Neural cell (in vitro differentiated cells): ENCODE measurements around the gene CIROP. TPM values are rescaled to one million over a fixed set of nuclear protein-coding genes. Genes with fewer than 3 reads are reported as not detected.

ENCODE experiments used
- H2AFZ ChIP-seq: fragments of 200-600, 300-800 bp; sonication (generic), shearing (Covaris generic); 2 replicates; pipeline ENCODE4 v1.6.0; 2014; ENCODE audit warnings: low read depth, mild to moderate bottlenecking, antibody characterized with exemption, low read length, moderate library complexity
- H3F3A ChIP-seq: fragments of 200-600 bp; shearing (Covaris generic); 2 replicates; pipeline ENCODE4 v1.6.1; 2016; ENCODE audit warnings: mild to moderate bottlenecking, moderate library complexity, mixed read lengths, antibody characterized with exemption, low read length; ENCODE audit not compliant: insufficient read depth, poor library complexity, severe bottlenecking
- H3K27ac ChIP-seq: fragments of 200-600, 300-800 bp; sonication (generic), shearing (Covaris generic); 2 replicates; pipeline ENCODE4 v1.5.1; 2014; ENCODE audit warnings: mild to moderate bottlenecking, low read length, moderate library complexity
- H3K27me3 ChIP-seq: fragments of 300-800, 200-600 bp; sonication (generic), shearing (Covaris generic); 2 replicates; pipeline ENCODE4 v1.6.0; 2014; ENCODE audit warnings: mild to moderate bottlenecking, low read depth, low read length, moderate library complexity; ENCODE audit not compliant: insufficient read depth
- H3K36me3 ChIP-seq: fragments of 300-800, 200-600 bp; sonication (generic), shearing (Covaris generic); 2 replicates; pipeline ENCODE4 v1.5.1; 2014; ENCODE audit warnings: mild to moderate bottlenecking, antibody characterized with exemption, low read length, moderate library complexity; ENCODE audit not compliant: insufficient read depth
- H3K4me2 ChIP-seq: fragments of 300-800, 200-600 bp; sonication (generic), shearing (Covaris generic); 2 replicates; pipeline ENCODE4 v1.6.0; 2014; ENCODE audit warnings: mild to moderate bottlenecking, low read length
- H3K4me3 ChIP-seq: fragments of 300-800, 200-600 bp; sonication (generic), shearing (Covaris generic); 2 replicates; pipeline ENCODE4 v1.5.1; 2014; ENCODE audit warnings: mild to moderate bottlenecking, low read length, moderate library complexity
- H3K79me2 ChIP-seq: fragments of 200-600 bp; shearing (Covaris generic); replicated peaks from 2 replicates; pipeline ENCODE4 v1.6.0; 2014; ENCODE audit warnings: mild to moderate bottlenecking, low read length, moderate library complexity; ENCODE audit not compliant: insufficient read depth
- H3K9ac ChIP-seq: fragments of 300-800, 200-600 bp; sonication (generic), shearing (Covaris generic); 2 replicates; pipeline ENCODE4 v1.6.1; 2016; ENCODE audit warnings: mild to moderate bottlenecking, low read length, mixed read lengths
- H3K9me2 ChIP-seq: fragments of 200-600 bp; shearing (Covaris generic); 2 replicates; pipeline ENCODE4 v1.6.1; 2016; ENCODE audit warnings: mild to moderate bottlenecking, low read length, mixed read lengths; ENCODE audit not compliant: insufficient read depth
- H3K9me3 ChIP-seq: fragments of 200-600, 300-800 bp; sonication (generic), shearing (Covaris generic); 2 replicates; pipeline ENCODE4 v1.6.1; 2016; ENCODE audit warnings: mild to moderate bottlenecking, mixed run types, low read length, moderate library complexity, mixed read lengths
- H4K20me1 ChIP-seq: fragments of 200-600 bp; shearing (Covaris generic); 2 replicates; pipeline ENCODE4 v1.6.1; 2016; ENCODE audit warnings: mild to moderate bottlenecking, mixed run types; ENCODE audit not compliant: insufficient read depth
- CTCF ChIP-seq: fragments of 450-650 bp; IDR thresholded peaks from 2 replicates; pipeline ENCODE4 v1.5.1; 2014; ENCODE audit warnings: antibody characterized with exemption, mild to moderate bottlenecking, moderate library complexity; ENCODE audit not compliant: poor library complexity, severe bottlenecking
- EP300 ChIP-seq: fragments of 450-650 bp; conservative IDR thresholded peaks from 2 replicates; pipeline ENCODE4 v1.6.1; 2014; ENCODE audit warnings: antibody characterized with exemption, mild to moderate bottlenecking, moderate library complexity; ENCODE audit not compliant: poor library complexity, severe bottlenecking
- EZH2 ChIP-seq: fragments of 200-600, 300-800 bp; shearing (Covaris generic), sonication (generic); IDR thresholded peaks from 2 replicates; pipeline ENCODE4 v1.6.1; 2014; ENCODE audit warnings: antibody characterized with exemption, low read length, borderline replicate concordance, mild to moderate bottlenecking; ENCODE audit not compliant: insufficient read depth, poor library complexity, severe bottlenecking
- MXI1 ChIP-seq: fragments of 450-650 bp; conservative IDR thresholded peaks from 2 replicates; pipeline ENCODE4 v1.6.1; 2014; ENCODE audit warnings: antibody characterized with exemption, mild to moderate bottlenecking; ENCODE audit not compliant: poor library complexity, severe bottlenecking
- POLR2AphosphoS5 ChIP-seq: IDR thresholded peaks from 2 replicates; pipeline ENCODE4 v1.6.1; 2012
- RAD21 ChIP-seq: fragments of 450-650 bp; conservative IDR thresholded peaks from 2 replicates; pipeline ENCODE4 v1.6.1; 2014; ENCODE audit warnings: antibody characterized with exemption, mild to moderate bottlenecking, moderate library complexity
- SMC3 ChIP-seq: fragments of 450-650 bp; conservative IDR thresholded peaks from 2 replicates; pipeline ENCODE4 v1.6.1; 2014; ENCODE audit warnings: antibody characterized with exemption, mild to moderate bottlenecking, moderate library complexity; ENCODE audit not compliant: poor library complexity
- TAF1 ChIP-seq: IDR thresholded peaks from 2 replicates; pipeline ENCODE4 v1.6.1; 2012; ENCODE audit warnings: low read depth
- polyA plus RNA-seq: library from polyadenylated mRNA; depleted of rRNA; stranded (reverse); fragments of >200 nt; gene quantifications from 2 replicates; pipeline ENCODE4 v1.2.3, GENCODE V29; 2014
- TF ChIP-seq, protein P1 (sequence below): IDR thresholded peaks from 2 replicates; pipeline ENCODE4 v1.6.1; 2012; ENCODE audit warnings: borderline replicate concordance

Gene CIROP
- polyA plus RNA-seq, 1 donor from 2014 or later, result not detected

GRCh38 chr14:23106747-23107045 lies 1.9 kb upstream of the CIROP start:
- no peaks in the 10 kb centered on the region for H3F3A ChIP-seq
- H3K27ac ChIP-seq, result no peak overlapping the region
- no peaks in the 10 kb centered on the region for H3K27me3 ChIP-seq
- no peak overlapping the region for H3K4me3 ChIP-seq
- H3K36me3 ChIP-seq, result no peaks in the 10 kb centered on the region
- H3K9ac ChIP-seq, result no peak overlapping the region
- H3K79me2 ChIP-seq, result no peaks in the 10 kb centered on the region
- no peaks in the 10 kb centered on the region for H3K9me3 ChIP-seq
- H3K4me2 ChIP-seq, result no peak overlapping the region
- H2AFZ ChIP-seq, result no peak overlapping the region
- H4K20me1 ChIP-seq, result no peaks in the 10 kb centered on the region
- H3K9me2 ChIP-seq, result no peaks in the 10 kb centered on the region
- TF ChIP-seq POLR2AphosphoS5 (no peak), TAF1 (no peak), EP300 (no peak), SMC3 (no peak), EZH2 (no peak), CTCF (no peak)

DNA sequence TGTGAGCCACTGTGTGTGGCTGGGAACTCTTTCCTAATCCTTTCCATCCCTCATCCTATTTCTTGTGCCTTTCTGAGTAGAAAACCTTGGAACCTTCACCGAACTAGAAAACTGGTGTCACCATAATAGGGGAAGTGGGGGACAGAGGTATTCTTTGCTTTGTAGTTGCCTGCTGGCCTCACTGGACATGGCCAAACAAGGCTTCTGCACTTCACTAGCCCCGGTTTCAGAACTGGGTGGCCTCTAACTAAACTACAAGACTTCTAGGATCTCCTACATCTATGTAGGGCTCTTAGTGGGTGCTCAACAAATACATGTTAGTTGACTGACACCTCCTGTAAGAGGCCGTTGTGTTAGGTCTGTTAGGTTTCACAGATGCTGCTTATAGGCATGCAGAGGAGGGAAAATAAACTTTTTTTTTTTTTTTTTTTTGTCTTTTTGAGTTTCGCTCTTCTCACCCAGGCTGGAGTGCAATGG lies 597 bp upstream of the CIROP start:
- H3K4me3 ChIP-seq, result no peak overlapping the region
- no peaks in the 10 kb centered on the region for H3K36me3 ChIP-seq
- H3F3A ChIP-seq, result no peaks in the 10 kb centered on the region
- no peak overlapping the region for H3K4me2 ChIP-seq
- no peaks in the 10 kb centered on the region for H3K9me2 ChIP-seq
- H3K9me3 ChIP-seq, result no peaks in the 10 kb centered on the region
- H2AFZ ChIP-seq, result no peak overlapping the region
- no peaks in the 10 kb centered on the region for H3K79me2 ChIP-seq
- H3K27ac ChIP-seq, result no peak overlapping the region
- no peaks in the 10 kb centered on the region for H3K27me3 ChIP-seq
- TF ChIP-seq CTCF (no peak), RAD21 (no peak)
- no peaks in the 10 kb centered on the region for H4K20me1 ChIP-seq
- no peak overlapping the region for H3K9ac ChIP-seq

GRCh38 chr14:23104070-23104590 lies 659 bp downstream of the CIROP start:
- Histone ChIP-seq H3F3A (no peaks in the 10 kb centered on the region), H3K27me3 (no peaks in the 10 kb centered on the region), H3K36me3 (no peaks in the 10 kb centered on the region), H3K9me2 (no peaks in the 10 kb centered on the region), H3K9me3 (no peaks in the 10 kb centered on the region), H3K27ac (no peak overlapping the region), H3K9ac (no peak overlapping the region), H3K4me3 (no peak overlapping the region), H3K79me2 (no peaks in the 10 kb centered on the region), H4K20me1 (no peaks in the 10 kb centered on the region), H3K4me2 (no peak overlapping the region), H2AFZ (no peak overlapping the region)
- no peak for TF ChIP-seq RAD21
- no peak for TF ChIP-seq CTCF
- TF ChIP-seq, protein P1, sequence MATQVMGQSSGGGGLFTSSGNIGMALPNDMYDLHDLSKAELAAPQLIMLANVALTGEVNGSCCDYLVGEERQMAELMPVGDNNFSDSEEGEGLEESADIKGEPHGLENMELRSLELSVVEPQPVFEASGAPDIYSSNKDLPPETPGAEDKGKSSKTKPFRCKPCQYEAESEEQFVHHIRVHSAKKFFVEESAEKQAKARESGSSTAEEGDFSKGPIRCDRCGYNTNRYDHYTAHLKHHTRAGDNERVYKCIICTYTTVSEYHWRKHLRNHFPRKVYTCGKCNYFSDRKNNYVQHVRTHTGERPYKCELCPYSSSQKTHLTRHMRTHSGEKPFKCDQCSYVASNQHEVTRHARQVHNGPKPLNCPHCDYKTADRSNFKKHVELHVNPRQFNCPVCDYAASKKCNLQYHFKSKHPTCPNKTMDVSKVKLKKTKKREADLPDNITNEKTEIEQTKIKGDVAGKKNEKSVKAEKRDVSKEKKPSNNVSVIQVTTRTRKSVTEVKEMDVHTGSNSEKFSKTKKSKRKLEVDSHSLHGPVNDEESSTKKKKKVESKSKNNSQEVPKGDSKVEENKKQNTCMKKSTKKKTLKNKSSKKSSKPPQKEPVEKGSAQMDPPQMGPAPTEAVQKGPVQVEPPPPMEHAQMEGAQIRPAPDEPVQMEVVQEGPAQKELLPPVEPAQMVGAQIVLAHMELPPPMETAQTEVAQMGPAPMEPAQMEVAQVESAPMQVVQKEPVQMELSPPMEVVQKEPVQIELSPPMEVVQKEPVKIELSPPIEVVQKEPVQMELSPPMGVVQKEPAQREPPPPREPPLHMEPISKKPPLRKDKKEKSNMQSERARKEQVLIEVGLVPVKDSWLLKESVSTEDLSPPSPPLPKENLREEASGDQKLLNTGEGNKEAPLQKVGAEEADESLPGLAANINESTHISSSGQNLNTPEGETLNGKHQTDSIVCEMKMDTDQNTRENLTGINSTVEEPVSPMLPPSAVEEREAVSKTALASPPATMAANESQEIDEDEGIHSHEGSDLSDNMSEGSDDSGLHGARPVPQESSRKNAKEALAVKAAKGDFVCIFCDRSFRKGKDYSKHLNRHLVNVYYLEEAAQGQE, result no peak
- no peak for TF ChIP-seq EZH2
- TF ChIP-seq MXI1, result no peak
- TF ChIP-seq EP300, result no peak
- no peak for TF ChIP-seq SMC3
- no peak for TF ChIP-seq POLR2AphosphoS5
- no peak for TF ChIP-seq TAF1
